RWPE2 (cell line): ENCODE data around the gene ASB18.

Experiments used
- ATAC-seq: fragments of 200-7000 bp; cut with Tn5 transposase; 3 replicates; pipeline ENCODE4 v1.9.1; 2021; ENCODE audit warnings: low read depth
- DNase-seq: peaks from one replicate; pipeline ENCODE4 v3.0.0-alpha.2; 2020; ENCODE audit warnings: low spot score
- H3K27ac ChIP-seq: fragments of 450-650 bp; 2 replicates; pipeline ENCODE4 v1.5.1; 2017; ENCODE audit warnings: mild to moderate bottlenecking; ENCODE audit not compliant: poor library complexity, severe bottlenecking
- H3K27me3 ChIP-seq: fragments of 250-450 bp; sonication (Bioruptor Pico); 2 replicates; pipeline ENCODE4 v1.5.1; 2021; ENCODE audit warnings: mild to moderate bottlenecking, moderate library complexity; ENCODE audit not compliant: insufficient read depth, poor library complexity, severe bottlenecking
- H3K36me3 ChIP-seq: fragments of 250-450 bp; sonication (Bioruptor Pico); 2 replicates; pipeline ENCODE4 v1.5.1; 2020; ENCODE audit warnings: low read depth, mild to moderate bottlenecking, moderate library complexity
- H3K4me1 ChIP-seq: fragments of 250-450 bp; sonication (Bioruptor Pico); 2 replicates; pipeline ENCODE4 v1.5.1; 2021; ENCODE audit warnings: mild to moderate bottlenecking, moderate library complexity; ENCODE audit not compliant: insufficient read depth, poor library complexity, severe bottlenecking
- H3K4me3 ChIP-seq: fragments of 250-450 bp; sonication (Bioruptor Pico); 2 replicates; pipeline ENCODE4 v1.5.1; 2021; ENCODE audit warnings: mild to moderate bottlenecking, moderate library complexity; ENCODE audit not compliant: severe bottlenecking
- H3K9me3 ChIP-seq: fragments of 250-450 bp; sonication (Bioruptor Pico); 2 replicates; pipeline ENCODE4 v1.5.1; 2021; ENCODE audit warnings: mild to moderate bottlenecking, moderate library complexity; ENCODE audit not compliant: severe bottlenecking
- CTCF ChIP-seq: fragments of 450-650 bp; IDR thresholded peaks from one replicate; pipeline ENCODE4 v1.5.1; 2017; ENCODE audit warnings: mild to moderate bottlenecking, moderate library complexity; ENCODE audit not compliant: poor library complexity, severe bottlenecking

Gene ASB18

GRCh38 chr2:236306825-236307540 is 42.8 kb upstream of the ASB18 start:
- Histone ChIP-seq H3K9me3 (no peaks in the 10 kb centered on the region), H3K36me3 (no peaks in the 10 kb centered on the region), H3K4me3 (no peak overlapping the region), H3K27ac (no peak overlapping the region), H3K4me1 (no peaks in the 10 kb centered on the region), H3K27me3 (no peaks in the 10 kb centered on the region)
- TF ChIP-seq CTCF = no peak
- ATAC-seq (no peak), DNase-seq (no peak)

GRCh38 chr2:236305964-236306605 is 41.9 kb upstream of the ASB18 start:
- Histone ChIP-seq H3K9me3 (no peaks in the 10 kb centered on the region), H3K27ac (no peak overlapping the region), H3K36me3 (no peaks in the 10 kb centered on the region), H3K4me1 (no peaks in the 10 kb centered on the region), H3K4me3 (no peak overlapping the region), H3K27me3 (no peaks in the 10 kb centered on the region)
- DNase-seq (no peak), ATAC-seq (no peak)
- no peak for TF ChIP-seq CTCF

- ATAC-seq = no peak
- Histone ChIP-seq H3K9me3 (no peaks in the 10 kb centered on the region), H3K27ac (no peak overlapping the region), H3K27me3 (no peaks in the 10 kb centered on the region), H3K4me3 (no peak overlapping the region), H3K4me1 (no peaks in the 10 kb centered on the region), H3K36me3 (no peaks in the 10 kb centered on the region)
- no peak for TF ChIP-seq CTCF
- no peak for DNase-seq
Observed at GRCh38 chr2:236305531-236305930, 41.3 kb upstream of the ASB18 start.

GRCh38 chr2:236303935-236304334 is 39.7 kb upstream of the ASB18 start:
- no peak for DNase-seq
- no peak for ATAC-seq
- Histone ChIP-seq H3K36me3 (no peaks in the 10 kb centered on the region), H3K4me3 (no peak overlapping the region), H3K4me1 (no peaks in the 10 kb centered on the region), H3K27ac (no peak overlapping the region), H3K9me3 (no peaks in the 10 kb centered on the region), H3K27me3 (no peaks in the 10 kb centered on the region)
- no peak for TF ChIP-seq CTCF

- no peak overlapping the region for H3K27ac ChIP-seq
- no peaks in the 10 kb centered on the region for H3K4me1 ChIP-seq
- no peak overlapping the region for H3K4me3 ChIP-seq
- TF ChIP-seq CTCF = no peak
- no peaks in the 10 kb centered on the region for H3K9me3 ChIP-seq
- DNase-seq (no peak), ATAC-seq (no peak)
- no peaks in the 10 kb centered on the region for H3K36me3 ChIP-seq
- H3K27me3 ChIP-seq = peaks cover 1% of the 10 kb centered on the region
Observed at GRCh38 chr2:236302555-236302954, 38.3 kb upstream of the ASB18 start.
